Jurkat, Clone E6-1 (cell line): Measurements from ENCODE around the gene ALG8.
"Not testable (repeated sequence)": the region's sequence is repeated elsewhere in the genome, so short reads cannot be mapped to it uniquely, and the experiment has no call there.

ENCODE experiments used
- DNase-seq: peaks from one replicate; pipeline ENCODE4 v3.0.0-alpha.2; 2011; ENCODE audit warnings: low read depth, low spot score
- H3K4me3 ChIP-seq: 2 replicates; pipeline ENCODE4 v1.5.1; 2011; ENCODE audit warnings: mild to moderate bottlenecking, low read length, control low read depth, moderate library complexity

The ALG8 gene

GRCh38 chr11:78078218-78079167, 60.9 kb downstream of the ALG8 start:
- DNase-seq, result no peak

GRCh38 chr11:78077592-78077991, 61.8 kb downstream of the ALG8 start:
- not testable (repeated sequence) for H3K4me3 ChIP-seq, DNase-seq

More at GRCh38 chr11:78078218-78079167, 60.9 kb downstream of the ALG8 start:
- H3K4me3 ChIP-seq, result peak overlapping the region; percentile 94

GRCh38 chr11:78076733-78077403, 62.6 kb downstream of the ALG8 start:
- no peak overlapping the region for H3K4me3 ChIP-seq
- DNase-seq, result no peak

- no peak overlapping the region for H3K4me3 ChIP-seq
- DNase-seq, result no peak
Measured at GRCh38 chr11:78074756-78075155, 64.7 kb downstream of the ALG8 start.

GRCh38 chr11:78072455-78072854, 67.0 kb downstream of the ALG8 start:
- no peak overlapping the region for H3K4me3 ChIP-seq
- DNase-seq, result no peak

GRCh38 chr11:78071717-78072116, 67.7 kb downstream of the ALG8 start:
- no peak overlapping the region for H3K4me3 ChIP-seq
- DNase-seq, result no peak

- H3K4me3 ChIP-seq, result no peak overlapping the region
- DNase-seq, result no peak
Measured at GRCh38 chr11:78070621-78071020, 68.8 kb downstream of the ALG8 start.

- DNase-seq, result no peak
- no peak overlapping the region for H3K4me3 ChIP-seq
Measured at GRCh38 chr11:78069465-78069864, 70.0 kb downstream of the ALG8 start.

- DNase-seq, result no peak
Measured at GRCh38 chr11:78067704-78068103, 71.7 kb downstream of the ALG8 start.

GRCh38 chr11:78066471-78066870, 73.0 kb downstream of the ALG8 start:
- no peak for DNase-seq
- no peak overlapping the region for H3K4me3 ChIP-seq

More at GRCh38 chr11:78067704-78068103, 71.7 kb downstream of the ALG8 start:
- H3K4me3 ChIP-seq, result no peak overlapping the region

GRCh38 chr11:78065203-78065602, 74.2 kb downstream of the ALG8 start:
- no peak for DNase-seq
- H3K4me3 ChIP-seq, result no peak overlapping the region

- DNase-seq, result no peak
- H3K4me3 ChIP-seq, result no peak within 1 kb of the TSS
Measured at GRCh38 chr11:78063440-78064181, 75.8 kb downstream of the ALG8 start, which contains the start of gene THRSP. Gene THRSP (plus strand): TSS chr11:78063861. CDS start chr11:78063882, 21 bp downstream.

GRCh38 chr11:78062671-78063070, 76.8 kb downstream of the ALG8 start:
- H3K4me3 ChIP-seq, result no peak overlapping the region
- no peak for DNase-seq

- DNase-seq, result no peak
Measured at GRCh38 chr11:78061921-78062311, 77.5 kb downstream of the ALG8 start.

GRCh38 chr11:78061088-78061920, 78.1 kb downstream of the ALG8 start:
- DNase-seq, result no peak
- H3K4me3 ChIP-seq, result no peak overlapping the region

More at GRCh38 chr11:78061921-78062311, 77.5 kb downstream of the ALG8 start:
- H3K4me3 ChIP-seq, result no peak overlapping the region

- H3K4me3 ChIP-seq, result no peak overlapping the region
- DNase-seq, result no peak
Measured at GRCh38 chr11:78060533-78060932, 78.9 kb downstream of the ALG8 start.

- H3K4me3 ChIP-seq, DNase-seq: not testable (repeated sequence)
Measured at GRCh38 chr11:78059749-78060328, 79.6 kb downstream of the ALG8 start.

- H3K4me3 ChIP-seq, result no peak overlapping the region
- DNase-seq, result no peak
Measured at GRCh38 chr11:78057462-78058055, 81.9 kb downstream of the ALG8 start.
